Measurements from ENCODE around the gene BTN3A1.

Gene BTN3A1

GRCh38 chr6:26388441-26388840, 13.6 kb upstream of the BTN3A1 start:
- TF ChIP-seq CTCF (IDR thresholded peaks at IDR 0.05; ENCODE audit: low read depth, low read length): no peak
- no peak overlapping the region for H3K4me3 ChIP-seq (ENCODE audit: low read depth, low read length)

- no peak overlapping the region for H3K4me3 ChIP-seq (ENCODE audit: low read depth, low read length)
- TF ChIP-seq CTCF (IDR thresholded peaks at IDR 0.05; ENCODE audit: low read depth, low read length): no peak
Measured at GRCh38 chr6:26389349-26389894, 12.7 kb upstream of the BTN3A1 start.

- H3K4me3 ChIP-seq (ENCODE audit: low read depth, low read length): no peak overlapping the region
- no peak for TF ChIP-seq CTCF (IDR thresholded peaks at IDR 0.05; ENCODE audit: low read depth, low read length)
Measured at GRCh38 chr6:26390531-26390930, 11.5 kb upstream of the BTN3A1 start.

GRCh38 chr6:26392932-26393636, 9.0 kb upstream of the BTN3A1 start:
- no peak overlapping the region for H3K4me3 ChIP-seq (ENCODE audit: low read depth, low read length)
- TF ChIP-seq CTCF (IDR thresholded peaks at IDR 0.05; ENCODE audit: low read depth, low read length): no peak

GRCh38 chr6:26394289-26394688, 7.8 kb upstream of the BTN3A1 start:
- no peak for TF ChIP-seq CTCF (IDR thresholded peaks at IDR 0.05; ENCODE audit: low read depth, low read length)
- no peak overlapping the region for H3K4me3 ChIP-seq (ENCODE audit: low read depth, low read length)

- TF ChIP-seq CTCF (IDR thresholded peaks at IDR 0.05; ENCODE audit: low read depth, low read length): no peak
- H3K4me3 ChIP-seq (ENCODE audit: low read depth, low read length): no peak overlapping the region
Measured at GRCh38 chr6:26398555-26398954, 3.5 kb upstream of the BTN3A1 start.

GRCh38 chr6:26400626-26401025, 1.4 kb upstream of the BTN3A1 start:
- H3K4me3 ChIP-seq (ENCODE audit: low read depth, low read length): no peak overlapping the region
- TF ChIP-seq CTCF (IDR thresholded peaks at IDR 0.05; ENCODE audit: low read depth, low read length): no peak
